ENCODE measurements around the gene RPP21. TPM values are rescaled to one million over a fixed set of nuclear protein-coding genes. Genes with fewer than 3 reads are reported as not detected.

The RPP21 gene
- total and polyA plus RNA-seq, 10 of the 15 experiments (the other 5 are each of a cell fraction or from before 2014, with no cell fraction given): 14.3 to 94.6 (median 42.1) TPM

DNA sequence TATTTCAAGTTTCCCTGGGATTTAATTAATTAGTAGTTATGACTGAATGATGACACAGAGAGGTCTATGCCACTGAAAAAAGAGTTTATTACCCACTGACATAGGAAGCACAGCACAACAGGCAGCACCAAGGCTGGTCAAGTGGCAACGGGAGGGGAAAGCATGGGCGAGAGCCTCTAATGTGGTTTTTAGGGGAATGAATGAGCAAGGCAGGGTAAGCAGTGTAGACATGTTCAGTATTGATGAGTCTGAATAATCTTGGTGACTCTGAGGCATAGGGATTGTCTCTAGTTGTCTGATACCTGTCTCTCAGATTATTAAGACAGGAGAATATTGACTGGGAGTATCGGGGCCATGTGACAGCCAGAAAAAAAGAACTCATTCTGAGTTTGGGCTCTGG lies 46.3 kb downstream of the RPP21 start:
- H3K4me3 ChIP-seq: no peak overlapping the region
- ATAC-seq: no peak
- H2AFZ ChIP-seq (ENCODE audit: control insufficient read depth, low read depth, low read length): no peak overlapping the region
- H3K36me3 ChIP-seq (ENCODE audit: control insufficient read depth in 2 of 2, insufficient read depth in 2 of 2, low read length in 1 of 2): no peaks in the 10 kb centered on the region
- no peaks in the 10 kb centered on the region for H3K9me3 ChIP-seq (replicated peaks; ENCODE audit: control insufficient read depth, insufficient read depth, low read length)
- intact Hi-C loops (cut with micrococcal nuclease; ENCODE audit: unreplicated experiment) (no loop called here), in situ Hi-C loops (cut with MboI) (no loop called here)
- ChIA-PET SMC1A (ENCODE audit: uncharacterized antibody, unreplicated experiment) (no interaction called here), RAD21 (ENCODE audit: unreplicated experiment) (no interaction called here), POLR2A (no interaction called here), CTCF (no interaction called here)
- TF ChIP-seq CREM (IDR thresholded peaks at IDR 0.05; ENCODE audit: low read depth) (no peak), ZZZ3 (IDR thresholded peaks at IDR 0.05; ENCODE audit: control insufficient read depth, insufficient read length, low read depth) (no peak), IKZF1 (conservative IDR thresholded peaks at IDR 0.05) (no peak), HDGF (IDR thresholded peaks at IDR 0.05) (no peak), ZBTB40 (IDR thresholded peaks at IDR 0.05; ENCODE audit: borderline replicate concordance) (no peak), RFX5 (IDR thresholded peaks at IDR 0.05; ENCODE audit: low read depth, low read length) (no peak), KDM1A (IDR thresholded peaks at IDR 0.05; ENCODE audit: borderline replicate concordance) (no peak)
- H3K4me1 ChIP-seq (ENCODE audit: control insufficient read depth, insufficient read depth, low read length): no peaks in the 10 kb centered on the region
- no peak overlapping the region for H3K9ac ChIP-seq (ENCODE audit: control insufficient read depth, insufficient read depth, low read length)
- H3K27ac ChIP-seq (ENCODE audit: control insufficient read depth, insufficient read depth): no peak overlapping the region
- H4K20me1 ChIP-seq (ENCODE audit: control insufficient read depth, insufficient read depth): no peaks in the 10 kb centered on the region
- no peaks in the 10 kb centered on the region for H3K79me2 ChIP-seq (ENCODE audit: control insufficient read depth, insufficient read depth, low read length)
- WGBS (ENCODE audit: insufficient coverage, insufficient replicate concordance, low lambda C conversion rate, missing lambda C conversion rate): 0% methylated on average over 3 of the region's 3 CpGs
- no peak for DNase-seq (ENCODE audit: low read depth, low spot score)
- H3K27me3 ChIP-seq (replicated peaks in 1 of 2; ENCODE audit: control insufficient read depth in 2 of 2, insufficient read depth in 2 of 2, low read length in 1 of 2): peaks cover 0 to 5% of the 10 kb centered on the region in 2 experiments; a peak in 3 of 4 replicates
- no peak for FAIRE-seq
- H3K4me2 ChIP-seq (ENCODE audit: control insufficient read depth, insufficient read depth): no peak overlapping the region
- BruUV-seq (replicated peaks): no TSS peak
